ENCODE measurements around the gene ABCC5.

- no peak for TF ChIP-seq POLR2A (IDR thresholded peaks at IDR 0.05; ENCODE audit: low read length)
- no peak for TF ChIP-seq GATA1 (IDR thresholded peaks at IDR 0.05; ENCODE audit: low read depth, low read length)
Measured at GRCh38 chr3:183967693-183968092, 50.0 kb downstream of the ABCC5 start.
